Ectodermal cell (in vitro differentiated cells): ENCODE data around the gene PGM5.
A peak's percentile ranks its signal among the peaks of the same experiment; 100 is the strongest.
"Not testable (repeated sequence)": the region's sequence is repeated elsewhere in the genome, so short reads cannot be mapped to it uniquely, and the experiment has no call there.

Source experiments
- H3K27ac ChIP-seq: 2 replicates; pipeline ENCODE4 v1.7.0; 2013; ENCODE audit warnings: mild to moderate bottlenecking, low read depth, low read length; ENCODE audit not compliant: insufficient read depth, poor library complexity, severe bottlenecking
- H3K27me3 ChIP-seq: 2 replicates; pipeline ENCODE4 v1.7.0; 2013; ENCODE audit warnings: mild to moderate bottlenecking, low read length; ENCODE audit not compliant: insufficient read depth, control insufficient read depth, poor library complexity, severe bottlenecking
- H3K36me3 ChIP-seq: one replicate; pipeline ENCODE4 v1.7.0; 2013; ENCODE audit warnings: low read length; ENCODE audit not compliant: control insufficient read depth, insufficient read depth
- H3K4me1 ChIP-seq: one replicate; pipeline ENCODE4 v1.7.0; 2013; ENCODE audit warnings: low read length; ENCODE audit not compliant: control insufficient read depth, insufficient read depth
- H3K4me3 ChIP-seq: 2 replicates; pipeline ENCODE4 v1.7.0; 2013; ENCODE audit warnings: low read depth, low read length, control low read depth; ENCODE audit not compliant: insufficient read depth
- H3K9me3 ChIP-seq: 2 replicates; pipeline ENCODE4 v1.7.0; 2013; ENCODE audit warnings: mild to moderate bottlenecking, low read length, moderate library complexity; ENCODE audit not compliant: control insufficient read depth
- WGBS, 2 experiments: methylation state at CpG; one replicate each; pipeline ENCODE4 v1.1.7; 2013; ENCODE audit warnings: missing lambda C conversion rate in 2 of 2; 5-methylcytosine and 5-hydroxymethylcytosine counted together

PGM5 gene

DNA sequence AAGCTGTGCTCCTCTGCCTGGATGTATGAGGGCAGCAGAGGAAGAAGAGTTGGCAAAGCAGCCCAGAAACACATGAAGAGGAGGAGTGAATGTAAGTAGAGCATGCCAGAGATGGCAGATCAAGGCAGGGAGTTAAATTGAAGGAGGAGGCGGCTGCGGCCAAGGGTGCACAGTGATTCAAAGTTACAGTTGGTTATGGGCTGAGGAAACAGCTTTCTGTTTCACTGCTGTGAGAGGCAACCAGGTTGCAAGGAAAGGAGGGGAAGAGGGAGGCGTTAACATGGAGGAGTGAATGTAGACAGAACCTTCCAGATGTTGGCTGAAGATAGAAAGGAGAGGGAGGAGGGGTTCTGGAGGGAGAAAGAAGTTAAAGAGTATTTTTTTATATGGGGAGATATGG lies 20.5 kb upstream of the PGM5 start:
- not testable (repeated sequence) for H3K4me1 ChIP-seq, H3K9me3 ChIP-seq, H3K4me3 ChIP-seq, H3K36me3 ChIP-seq, H3K27ac ChIP-seq, H3K27me3 ChIP-seq
- no CpG with 5 or more reads among the region's 3 CpGs for WGBS, 2 experiments

DNA sequence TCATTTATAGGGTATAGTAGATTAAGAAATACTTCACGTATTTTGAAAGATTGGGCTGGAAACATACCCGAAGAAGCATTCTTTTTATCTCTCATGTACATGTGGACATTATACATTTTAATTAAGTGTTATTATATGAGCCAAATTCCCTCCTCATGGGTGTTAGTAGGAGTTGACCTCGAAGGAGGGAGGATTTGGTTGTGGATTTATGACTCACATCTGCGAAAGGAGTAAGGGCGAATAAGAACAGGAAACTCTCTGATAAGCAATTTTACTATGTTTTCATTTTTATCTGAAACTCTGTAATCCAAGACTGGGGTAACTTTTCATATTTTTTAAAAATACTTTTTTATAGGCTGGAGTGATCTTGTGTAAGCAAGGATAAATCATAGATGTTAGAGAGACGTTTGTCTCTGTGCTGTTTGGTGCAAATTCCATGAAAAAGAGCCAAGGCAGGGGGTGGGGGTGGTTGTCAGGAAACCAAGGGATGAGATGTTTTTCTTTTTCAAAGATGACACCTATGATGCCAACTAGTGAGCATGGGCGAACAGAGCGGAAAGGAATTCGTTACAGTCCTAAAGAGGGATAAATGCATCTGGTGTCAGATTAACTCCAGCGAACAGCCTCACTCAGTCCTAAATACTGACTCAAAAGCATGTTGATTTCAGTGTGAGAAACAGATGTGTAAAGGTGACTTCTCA lies 19.6 kb upstream of the PGM5 start:
- not testable (repeated sequence) for H3K27ac ChIP-seq, H3K27me3 ChIP-seq
- no CpG with 5 or more reads among the region's 10 CpGs for WGBS, 2 experiments

DNA sequence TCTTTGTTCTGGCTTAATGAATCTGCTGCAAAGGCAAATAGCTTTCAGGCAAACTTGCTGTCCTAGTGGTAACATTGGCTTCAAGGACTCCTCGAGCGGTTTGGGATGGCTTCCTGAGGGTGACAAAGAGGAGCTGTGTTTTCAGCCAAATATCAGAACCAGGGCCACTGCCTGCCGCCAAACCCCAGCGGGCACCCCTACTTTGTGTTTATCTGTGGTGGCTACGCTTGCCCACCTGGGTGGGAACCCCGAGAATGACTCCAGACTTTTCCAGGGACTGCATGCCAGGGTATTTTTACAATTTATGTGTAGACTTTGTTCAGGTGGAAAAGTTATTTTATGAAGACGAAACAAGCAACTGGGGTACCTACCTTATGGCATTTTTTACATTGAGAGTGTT lies 18.4 kb upstream of the PGM5 start:
- H3K4me3 ChIP-seq, H3K27ac ChIP-seq, H3K9me3 ChIP-seq, H3K36me3 ChIP-seq, H3K27me3 ChIP-seq, H3K4me1 ChIP-seq: not testable (repeated sequence)
- 81 to 90% methylated on average over 6 to 7 of the region's 7 CpGs for WGBS, 2 experiments

More for the DNA sequence above, 19.6 kb upstream of the PGM5 start:
- H3K4me3 ChIP-seq, H3K4me1 ChIP-seq, H3K36me3 ChIP-seq, H3K9me3 ChIP-seq: not testable (repeated sequence)

DNA sequence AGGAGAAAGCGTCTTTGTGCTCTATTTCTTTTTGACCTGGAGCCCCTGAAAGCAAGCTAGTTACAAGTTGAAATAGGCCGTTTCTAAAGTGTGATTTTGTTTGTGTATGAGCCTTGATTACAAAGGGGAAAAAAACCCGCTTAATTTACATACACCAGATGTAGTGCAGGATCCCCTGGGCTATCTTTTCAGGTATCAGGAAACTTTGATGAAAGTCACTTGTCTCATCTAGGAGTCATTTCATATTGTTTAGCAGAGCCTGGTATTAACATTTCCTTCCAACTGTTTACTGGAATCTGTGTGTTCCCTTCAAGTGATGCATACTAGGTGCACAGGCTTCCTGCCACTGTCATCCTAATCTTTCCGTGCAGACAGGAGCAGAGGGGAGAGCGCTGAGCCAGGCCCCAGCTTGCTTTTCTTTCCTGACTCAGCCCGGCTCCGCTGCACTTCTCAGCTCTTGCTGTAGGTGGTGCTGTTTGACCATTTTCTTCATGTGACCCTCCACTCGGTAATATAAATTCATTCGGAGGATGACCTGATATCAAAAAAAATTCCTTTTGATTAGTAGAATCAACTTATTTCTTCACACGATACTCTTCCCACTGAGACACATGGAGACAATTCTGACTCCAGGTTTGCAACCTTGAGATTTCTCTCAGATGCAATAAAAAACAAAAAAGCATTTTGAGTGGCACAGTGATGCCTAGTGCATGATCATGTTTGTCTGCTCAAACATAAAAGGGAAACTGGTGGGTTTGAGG lies 14.0 kb upstream of the PGM5 start:
- H3K4me3 ChIP-seq, H3K4me1 ChIP-seq, H3K36me3 ChIP-seq, H3K27ac ChIP-seq, H3K9me3 ChIP-seq: not testable (repeated sequence)
- H3K27me3 ChIP-seq: peaks cover 25% of the 10 kb centered on the region
- WGBS, 2 experiments: 21% methylated on average over 2 of the region's 10 CpGs; no CpG with 5 or more reads in 1 of the 2 experiments

DNA sequence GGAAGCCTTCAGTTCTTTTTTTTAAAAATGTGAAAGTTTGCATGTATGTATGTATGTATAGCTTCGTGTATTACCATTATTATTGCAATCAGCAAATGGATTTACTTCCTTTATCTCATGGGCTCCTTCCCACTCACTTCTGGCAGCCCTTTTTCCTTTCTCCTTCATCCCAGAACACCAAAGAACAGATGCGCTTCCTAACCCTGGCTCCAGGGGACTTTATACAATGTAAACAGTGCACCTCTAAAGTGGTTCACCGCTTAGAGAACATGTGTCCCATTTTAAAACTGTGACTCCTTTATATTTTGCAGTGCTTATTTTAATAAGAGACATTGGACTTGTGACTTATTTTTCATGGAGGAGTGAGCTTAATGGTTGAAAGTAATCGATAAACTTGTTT lies 13.2 kb upstream of the PGM5 start:
- H3K27ac ChIP-seq, H3K9me3 ChIP-seq, H3K4me3 ChIP-seq, H3K4me1 ChIP-seq, H3K36me3 ChIP-seq: not testable (repeated sequence)
- WGBS, 2 experiments: 68 to 87% methylated on average over 2 of the region's 4 CpGs
- H3K27me3 ChIP-seq: peaks cover 28% of the 10 kb centered on the region

DNA sequence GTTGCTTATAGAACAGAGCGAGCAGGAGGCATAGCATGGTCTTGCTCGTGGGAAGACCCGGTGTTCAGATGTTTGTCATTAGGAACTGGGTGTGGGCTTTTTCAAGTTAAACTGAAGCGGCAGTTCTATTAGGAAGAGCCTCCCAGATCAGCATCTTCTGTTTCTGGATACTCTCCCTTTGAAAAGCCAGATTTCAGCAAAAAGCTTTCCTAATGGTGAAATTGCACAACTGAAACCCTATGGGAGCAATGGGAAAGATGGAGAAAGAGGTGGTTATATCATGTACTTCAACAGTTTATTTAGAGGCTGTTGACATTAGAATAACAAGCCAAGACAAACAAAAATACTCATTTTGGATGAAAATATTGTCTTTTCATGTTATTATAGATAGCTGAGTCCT lies 12.4 kb upstream of the PGM5 start:
- H3K4me1 ChIP-seq, H3K36me3 ChIP-seq, H3K27ac ChIP-seq, H3K9me3 ChIP-seq, H3K4me3 ChIP-seq: not testable (repeated sequence)
- 67 to 84% methylated on average over 2 to 3 of the region's 4 CpGs for WGBS, 2 experiments
- H3K27me3 ChIP-seq: peaks cover 34% of the 10 kb centered on the region

DNA sequence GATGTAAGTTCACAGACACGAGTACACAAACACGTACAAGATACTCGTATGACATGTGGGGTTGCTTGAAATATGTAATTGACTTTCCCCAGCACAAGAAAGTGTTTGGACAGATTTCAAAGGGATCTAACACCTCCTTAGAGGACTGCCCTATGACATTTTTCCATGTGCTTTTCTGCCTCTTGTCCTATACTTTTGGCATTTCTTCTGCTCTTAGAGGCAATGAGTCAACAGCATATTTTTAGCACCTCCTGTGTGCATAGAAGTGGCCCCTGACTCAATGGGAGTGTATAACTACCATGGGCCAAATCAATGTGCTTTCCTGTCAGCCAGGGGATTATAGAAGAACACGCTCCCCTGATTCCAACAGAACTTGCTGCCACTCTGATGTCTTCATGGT lies 4.7 kb upstream of the PGM5 start:
- H3K4me3 ChIP-seq, H3K4me1 ChIP-seq, H3K36me3 ChIP-seq, H3K27ac ChIP-seq, H3K9me3 ChIP-seq: not testable (repeated sequence)
- WGBS, 2 experiments: 69 to 82% methylated on average over 4 of the region's 4 CpGs
- H3K27me3 ChIP-seq: peaks cover 61% of the 10 kb centered on the region

DNA sequence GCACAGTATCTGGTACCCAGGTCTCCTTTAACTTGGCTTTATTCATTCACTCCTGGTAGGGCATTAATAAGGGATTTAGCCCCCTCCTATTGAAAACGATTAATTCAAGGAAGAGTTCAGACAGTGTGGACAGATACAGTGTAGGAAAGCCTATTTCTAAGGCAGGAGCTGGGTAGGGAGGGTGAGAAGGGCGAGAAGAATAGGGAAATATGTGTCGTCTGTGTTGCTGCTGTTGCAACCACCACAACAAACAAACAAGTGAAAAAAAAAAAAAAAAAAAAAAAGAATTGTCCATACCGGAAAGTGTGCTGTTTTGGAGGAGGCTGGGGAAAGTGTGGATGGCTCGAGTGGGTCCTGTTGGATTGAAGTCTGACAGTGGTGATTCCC lies 425 bp upstream of the PGM5 start:
- 18 to 33% methylated on average over 1 of the region's 5 CpGs for WGBS, 2 experiments
- peaks cover 81% of the 10 kb centered on the region for H3K27me3 ChIP-seq
- H3K27ac ChIP-seq, H3K4me1 ChIP-seq, H3K4me3 ChIP-seq, H3K9me3 ChIP-seq, H3K36me3 ChIP-seq: not testable (repeated sequence)

DNA sequence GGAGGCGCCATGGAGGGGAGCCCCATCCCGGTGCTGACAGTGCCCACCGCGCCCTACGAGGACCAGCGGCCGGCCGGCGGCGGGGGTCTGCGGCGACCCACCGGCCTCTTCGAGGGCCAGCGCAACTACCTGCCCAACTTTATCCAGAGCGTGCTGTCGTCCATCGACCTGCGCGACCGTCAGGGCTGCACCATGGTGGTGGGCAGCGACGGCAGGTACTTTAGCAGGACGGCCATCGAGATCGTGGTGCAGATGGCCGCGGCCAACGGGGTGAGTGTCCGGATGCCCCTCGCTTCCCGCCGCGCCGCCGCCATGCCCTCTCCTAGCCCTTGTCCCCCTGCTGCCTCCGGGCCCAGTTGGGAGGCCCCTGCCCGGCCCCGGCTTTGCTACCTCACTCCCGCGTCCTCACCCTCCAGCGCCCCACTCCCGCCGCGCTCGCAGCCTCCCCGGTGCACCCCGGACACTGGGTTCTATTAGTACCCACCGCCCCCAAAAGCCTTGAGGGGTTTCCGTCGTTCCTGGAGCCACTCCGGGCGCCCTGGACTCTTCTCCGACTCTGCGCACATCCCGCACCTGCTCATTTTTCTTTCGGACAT lies 806 bp downstream of the PGM5 start:
- H3K4me1 ChIP-seq, H3K36me3 ChIP-seq, H3K27ac ChIP-seq, H3K9me3 ChIP-seq: not testable (repeated sequence)
- Histone ChIP-seq H3K27me3 (peaks cover 75% of the 10 kb centered on the region), H3K4me3 (peak overlapping the region; percentile 41)
- WGBS, 2 experiments: 5% methylated on average over 40 to 43 of the region's 57 CpGs

DNA sequence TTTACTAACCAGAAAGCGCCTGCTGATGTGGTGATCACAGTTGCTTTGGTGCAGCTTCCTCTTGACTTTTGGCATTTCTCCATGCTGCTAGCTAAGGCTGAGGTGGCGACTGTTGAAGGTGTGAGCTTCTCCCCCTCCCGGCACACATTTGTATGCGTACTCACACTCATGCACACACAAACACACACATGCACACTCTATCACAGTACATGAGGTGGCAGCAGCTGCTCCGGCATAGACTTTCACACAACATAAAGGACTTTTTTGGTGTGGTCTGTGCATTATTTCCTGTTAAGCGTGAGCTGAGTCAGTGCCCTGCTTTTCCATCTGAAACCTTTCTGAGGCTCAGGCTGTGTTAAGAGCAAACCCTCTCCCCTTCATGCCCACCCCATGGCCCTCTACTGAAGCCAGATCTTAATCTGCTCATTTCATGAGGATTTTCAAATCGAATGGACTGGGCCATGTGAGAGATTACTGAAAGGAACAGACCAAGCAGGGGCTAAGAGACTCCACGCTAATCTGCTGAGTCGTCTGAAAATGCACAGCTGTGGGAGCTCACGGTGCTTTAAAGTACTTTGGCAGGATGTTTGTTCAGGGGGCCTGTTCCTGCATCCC lies 10.6 kb downstream of the PGM5 start:
- H3K4me3 ChIP-seq, H3K4me1 ChIP-seq, H3K36me3 ChIP-seq, H3K27ac ChIP-seq, H3K27me3 ChIP-seq, H3K9me3 ChIP-seq: not testable (repeated sequence)
- 36 to 46% methylated on average over 5 to 6 of the region's 10 CpGs for WGBS, 2 experiments
